HUES64 (cell line): ENCODE data around the gene SACS.
A peak's percentile ranks its signal among the peaks of the same experiment; 100 is the strongest.

Experiments used
- H3K27ac ChIP-seq: 2 replicates; pipeline ENCODE4 v1.7.0; 2013; ENCODE audit warnings: low read depth, low read length, inconsistent platforms
- H3K27me3 ChIP-seq: 2 replicates; pipeline ENCODE4 v1.6.1; 2013; ENCODE audit warnings: mild to moderate bottlenecking, low read length; ENCODE audit not compliant: insufficient read depth
- H3K36me3 ChIP-seq: 2 replicates; pipeline ENCODE4 v1.6.1; 2013; ENCODE audit warnings: mild to moderate bottlenecking, low read length; ENCODE audit not compliant: insufficient read depth
- H3K4me1 ChIP-seq: 2 replicates; pipeline ENCODE4 v1.6.1; 2013; ENCODE audit warnings: mild to moderate bottlenecking, low read length, moderate library complexity; ENCODE audit not compliant: insufficient read depth
- H3K4me3 ChIP-seq: 2 replicates; pipeline ENCODE4 v1.5.1; 2013; ENCODE audit warnings: mild to moderate bottlenecking, low read length, moderate library complexity
- H3K9ac ChIP-seq: 2 replicates; pipeline ENCODE4 v1.6.1; 2013; ENCODE audit warnings: mild to moderate bottlenecking, low read depth, low read length
- H3K9me3 ChIP-seq: 2 replicates; pipeline ENCODE4 v1.6.1; 2013; ENCODE audit warnings: low read depth, low read length; ENCODE audit not compliant: insufficient read depth
- WGBS: fragments of 150-250, 120-280 bp; methylation state at CpG from one replicate; pipeline ENCODE4 v1.1.7; 2013; ENCODE audit warnings: missing lambda C conversion rate; 5-methylcytosine and 5-hydroxymethylcytosine counted together

The SACS gene

GRCh38 chr13:23434491-23434890, 989 bp upstream of the SACS start:
- 79% methylated on average over 4 of the region's 4 CpGs for WGBS
- H3K36me3 ChIP-seq: peaks cover 5% of the 10 kb centered on the region; the same call in 1 of the 2 replicates
- 0 out of 2 replicates have a peak, but pooled peaks cover 6% of the 10 kb centered on the region for H3K27me3 ChIP-seq
- H3K9ac ChIP-seq: no peak overlapping the region
- peaks cover 29% of the 10 kb centered on the region for H3K4me1 ChIP-seq
- no peak overlapping the region for H3K27ac ChIP-seq
- H3K9me3 ChIP-seq: no peaks in the 10 kb centered on the region
- H3K4me3 ChIP-seq: no peak overlapping the region

GRCh38 chr13:23432626-23433025, 876 bp downstream of the SACS start:
- Histone ChIP-seq H3K4me1 (peaks cover 36% of the 10 kb centered on the region), H3K27me3 (0 out of 2 replicates have a peak, but pooled peaks cover 6% of the 10 kb centered on the region), H3K9me3 (no peaks in the 10 kb centered on the region), H3K9ac (peak overlapping the region; percentile 43; the same call in 1 of the 2 replicates), H3K36me3 (peaks cover 5% of the 10 kb centered on the region; the same call in 1 of the 2 replicates), H3K27ac (no peak overlapping the region), H3K4me3 (peak overlapping the region; percentile 84)
- WGBS: 7% methylated on average over 4 of the region's 6 CpGs

GRCh38 chr13:23430664-23431063, 2.8 kb downstream of the SACS start:
- Histone ChIP-seq H3K9ac (no peak overlapping the region), H3K27ac (no peak overlapping the region), H3K9me3 (no peaks in the 10 kb centered on the region), H3K4me3 (no peak overlapping the region), H3K4me1 (peaks cover 39% of the 10 kb centered on the region), H3K27me3 (0 out of 2 replicates have a peak, but pooled peaks cover 6% of the 10 kb centered on the region), H3K36me3 (peaks cover 5% of the 10 kb centered on the region; the same call in 1 of the 2 replicates)
- 93% methylated on average over 5 of the region's 5 CpGs for WGBS

GRCh38 chr13:23427881-23428528, 5.5 kb downstream of the SACS start:
- 94% methylated on average over 10 of the region's 11 CpGs for WGBS
- Histone ChIP-seq H3K4me1 (peaks cover 27% of the 10 kb centered on the region), H3K9ac (no peak overlapping the region), H3K36me3 (peaks cover 5% of the 10 kb centered on the region; the same call in 1 of the 2 replicates), H3K4me3 (no peak overlapping the region), H3K27me3 (0 out of 2 replicates have a peak, but pooled peaks cover 6% of the 10 kb centered on the region), H3K9me3 (no peaks in the 10 kb centered on the region), H3K27ac (0 out of 2 replicates have a peak overlapping the region, but pooled peaks have one; percentile 9)

GRCh38 chr13:23427342-23427843, 6.1 kb downstream of the SACS start:
- WGBS: 94% methylated on average over 7 of the region's 7 CpGs
- Histone ChIP-seq H3K27ac (no peak overlapping the region), H3K9ac (no peak overlapping the region), H3K36me3 (peaks cover 5% of the 10 kb centered on the region; the same call in 1 of the 2 replicates), H3K4me3 (no peak overlapping the region), H3K4me1 (peaks cover 25% of the 10 kb centered on the region), H3K9me3 (no peaks in the 10 kb centered on the region), H3K27me3 (0 out of 2 replicates have a peak, but pooled peaks cover 6% of the 10 kb centered on the region)

- no peaks in the 10 kb centered on the region for H3K27me3 ChIP-seq
- 93% methylated on average over 5 of the region's 5 CpGs for WGBS
- H3K27ac ChIP-seq: no peak overlapping the region
- H3K9ac ChIP-seq: no peak overlapping the region
- no peak overlapping the region for H3K4me3 ChIP-seq
- 0 out of 2 replicates have a peak, but pooled peaks cover 6% of the 10 kb centered on the region for H3K36me3 ChIP-seq
- no peaks in the 10 kb centered on the region for H3K4me1 ChIP-seq
- no peaks in the 10 kb centered on the region for H3K9me3 ChIP-seq
Measured at GRCh38 chr13:23421596-23421995, 11.9 kb downstream of the SACS start.

GRCh38 chr13:23418776-23419683, 14.5 kb downstream of the SACS start:
- Histone ChIP-seq H3K27ac (no peak overlapping the region), H3K4me1 (no peaks in the 10 kb centered on the region), H3K4me3 (no peak overlapping the region), H3K27me3 (no peaks in the 10 kb centered on the region), H3K36me3 (0 out of 2 replicates have a peak, but pooled peaks cover 6% of the 10 kb centered on the region), H3K9ac (no peak overlapping the region), H3K9me3 (no peaks in the 10 kb centered on the region)
- WGBS: 95% methylated on average over 33 of the region's 33 CpGs

GRCh38 chr13:23414682-23415081, 18.8 kb downstream of the SACS start:
- Histone ChIP-seq H3K27me3 (no peaks in the 10 kb centered on the region), H3K4me3 (no peak overlapping the region), H3K4me1 (peaks cover 6% of the 10 kb centered on the region; the same call in 1 of the 2 replicates), H3K9me3 (no peaks in the 10 kb centered on the region), H3K9ac (no peak overlapping the region), H3K27ac (no peak overlapping the region), H3K36me3 (peaks cover 9% of the 10 kb centered on the region; the same call in 1 of the 2 replicates)
- WGBS: 88% methylated on average over 2 of the region's 2 CpGs

GRCh38 chr13:23411706-23412105, 21.8 kb downstream of the SACS start:
- Histone ChIP-seq H3K4me3 (no peak overlapping the region), H3K36me3 (peaks cover 9% of the 10 kb centered on the region; the same call in 1 of the 2 replicates), H3K27ac (no peak overlapping the region), H3K27me3 (no peaks in the 10 kb centered on the region), H3K9me3 (no peaks in the 10 kb centered on the region), H3K4me1 (peaks cover 6% of the 10 kb centered on the region; the same call in 1 of the 2 replicates), H3K9ac (no peak overlapping the region)
- 91% methylated on average over 10 of the region's 11 CpGs for WGBS

- no peaks in the 10 kb centered on the region for H3K27me3 ChIP-seq
- H3K4me1 ChIP-seq: peaks cover 6% of the 10 kb centered on the region; the same call in 1 of the 2 replicates
- 87% methylated on average over 4 of the region's 4 CpGs for WGBS
Measured at GRCh38 chr13:23411220-23411619, 22.3 kb downstream of the SACS start.

More at GRCh38 chr13:23411220-23411619, 22.3 kb downstream of the SACS start:
- no peaks in the 10 kb centered on the region for H3K9me3 ChIP-seq
- no peak overlapping the region for H3K9ac ChIP-seq
- H3K4me3 ChIP-seq: no peak overlapping the region
- no peak overlapping the region for H3K27ac ChIP-seq
- H3K36me3 ChIP-seq: peaks cover 9% of the 10 kb centered on the region; the same call in 1 of the 2 replicates
